ENCODE results near the gene OTX2.

OTX2 gene

GRCh38 chr14:56810147-56810719, at the start of gene OTX2:
TSS of gene OTX2 (minus strand) at chr14:56810479. CDS start at chr14:56805456, 5,023 bp downstream.
- peak within 1 kb of the TSS; percentile 46 for H3K4me3 Mint-ChIP-seq

GRCh38 chr14:56858422-56858821, 48.1 kb upstream of the OTX2 start:
- Mint-ChIP-seq H3K27me3 (ENCODE audit: low read depth) (peaks cover 22% of the 10 kb centered on the region), H3K4me1 (ENCODE audit: low read depth) (no peaks in the 10 kb centered on the region), H3K9me3 (no peaks in the 10 kb centered on the region), H3K4me3 (no peak overlapping the region), H3K36me3 (ENCODE audit: low read depth) (no peaks in the 10 kb centered on the region), H3K27ac (no peak overlapping the region)
- no peak for DNase-seq (ENCODE audit: low spot score)

More at GRCh38 chr14:56810147-56810719, at the start of gene OTX2:
- Mint-ChIP-seq H3K36me3 (ENCODE audit: low read depth) (peaks cover 7% of the 10 kb centered on the region), H3K9me3 (peaks cover 11% of the 10 kb centered on the region), H3K4me1 (ENCODE audit: low read depth) (peaks cover 8% of the 10 kb centered on the region), H3K27me3 (ENCODE audit: low read depth) (peaks cover 83% of the 10 kb centered on the region), H3K27ac (peak within 1 kb of the TSS; percentile 83)
- DNase-seq (ENCODE audit: low spot score), result no peak

- no peak for DNase-seq (ENCODE audit: low spot score)
- Mint-ChIP-seq H3K4me1 (ENCODE audit: low read depth) (no peaks in the 10 kb centered on the region), H3K27ac (no peak overlapping the region), H3K9me3 (no peaks in the 10 kb centered on the region), H3K36me3 (ENCODE audit: low read depth) (no peaks in the 10 kb centered on the region), H3K27me3 (ENCODE audit: low read depth) (peaks cover 22% of the 10 kb centered on the region), H3K4me3 (no peak overlapping the region)
Measured at GRCh38 chr14:56857216-56857615, 46.9 kb upstream of the OTX2 start.

- Mint-ChIP-seq H3K27ac (no peak overlapping the region), H3K9me3 (no peaks in the 10 kb centered on the region), H3K4me3 (no peak overlapping the region), H3K36me3 (ENCODE audit: low read depth) (no peaks in the 10 kb centered on the region), H3K27me3 (ENCODE audit: low read depth) (peaks cover 22% of the 10 kb centered on the region), H3K4me1 (ENCODE audit: low read depth) (no peaks in the 10 kb centered on the region)
- no peak for DNase-seq (ENCODE audit: low spot score)
Measured at GRCh38 chr14:56855891-56856461, 45.7 kb upstream of the OTX2 start.

- Mint-ChIP-seq H3K27me3 (ENCODE audit: low read depth) (peaks cover 22% of the 10 kb centered on the region), H3K9me3 (no peaks in the 10 kb centered on the region)
Measured at GRCh38 chr14:56854325-56854724, 44.0 kb upstream of the OTX2 start.

GRCh38 chr14:56846970-56847930, 37.0 kb upstream of the OTX2 start:
- DNase-seq (ENCODE audit: low spot score), result no peak
- no peaks in the 10 kb centered on the region for H3K9me3 Mint-ChIP-seq
- H3K36me3 Mint-ChIP-seq (ENCODE audit: low read depth), result no peaks in the 10 kb centered on the region
- no peak overlapping the region for H3K4me3 Mint-ChIP-seq
- peaks cover 2% of the 10 kb centered on the region for H3K4me1 Mint-ChIP-seq (ENCODE audit: low read depth)
- no peak overlapping the region for H3K27ac Mint-ChIP-seq
- H3K27me3 Mint-ChIP-seq (ENCODE audit: low read depth), result peaks cover 12% of the 10 kb centered on the region

More at GRCh38 chr14:56854325-56854724, 44.0 kb upstream of the OTX2 start:
- Mint-ChIP-seq H3K4me3 (no peak overlapping the region), H3K36me3 (ENCODE audit: low read depth) (no peaks in the 10 kb centered on the region), H3K27ac (no peak overlapping the region), H3K4me1 (ENCODE audit: low read depth) (no peaks in the 10 kb centered on the region)
- no peak for DNase-seq (ENCODE audit: low spot score)

GRCh38 chr14:56844406-56845002, 34.2 kb upstream of the OTX2 start:
- Mint-ChIP-seq H3K27ac (no peak overlapping the region), H3K4me3 (peak overlapping the region; percentile 34), H3K36me3 (ENCODE audit: low read depth) (no peaks in the 10 kb centered on the region), H3K4me1 (ENCODE audit: low read depth) (peaks cover 2% of the 10 kb centered on the region), H3K9me3 (no peaks in the 10 kb centered on the region), H3K27me3 (ENCODE audit: low read depth) (peaks cover 12% of the 10 kb centered on the region)
- no peak for DNase-seq (ENCODE audit: low spot score)

GRCh38 chr14:56841611-56842010, 31.3 kb upstream of the OTX2 start:
- no peak overlapping the region for H3K27ac Mint-ChIP-seq
- H3K27me3 Mint-ChIP-seq (ENCODE audit: low read depth), result peaks cover 8% of the 10 kb centered on the region
- H3K4me3 Mint-ChIP-seq, result no peak overlapping the region
- H3K4me1 Mint-ChIP-seq (ENCODE audit: low read depth), result peaks cover 2% of the 10 kb centered on the region
- no peaks in the 10 kb centered on the region for H3K36me3 Mint-ChIP-seq (ENCODE audit: low read depth)
- DNase-seq (ENCODE audit: low spot score), result no peak
- no peaks in the 10 kb centered on the region for H3K9me3 Mint-ChIP-seq

GRCh38 chr14:56840221-56840620, 29.9 kb upstream of the OTX2 start:
- Mint-ChIP-seq H3K36me3 (ENCODE audit: low read depth) (no peaks in the 10 kb centered on the region), H3K27me3 (ENCODE audit: low read depth) (peaks cover 8% of the 10 kb centered on the region), H3K4me1 (ENCODE audit: low read depth) (peaks cover 2% of the 10 kb centered on the region), H3K27ac (no peak overlapping the region), H3K4me3 (no peak overlapping the region), H3K9me3 (no peaks in the 10 kb centered on the region)
- DNase-seq (ENCODE audit: low spot score), result no peak

- no peaks in the 10 kb centered on the region for H3K9me3 Mint-ChIP-seq
- no peak overlapping the region for H3K4me3 Mint-ChIP-seq
- no peak for DNase-seq (ENCODE audit: low spot score)
- H3K4me1 Mint-ChIP-seq (ENCODE audit: low read depth), result no peaks in the 10 kb centered on the region
- H3K36me3 Mint-ChIP-seq (ENCODE audit: low read depth), result no peaks in the 10 kb centered on the region
- H3K27me3 Mint-ChIP-seq (ENCODE audit: low read depth), result peaks cover 2% of the 10 kb centered on the region
- H3K27ac Mint-ChIP-seq, result no peak overlapping the region
Measured at GRCh38 chr14:56829151-56829550, 18.9 kb upstream of the OTX2 start.

- no peak for DNase-seq (ENCODE audit: low spot score)
- Mint-ChIP-seq H3K36me3 (ENCODE audit: low read depth) (no peaks in the 10 kb centered on the region), H3K27ac (no peak overlapping the region), H3K9me3 (no peaks in the 10 kb centered on the region), H3K4me1 (ENCODE audit: low read depth) (no peaks in the 10 kb centered on the region), H3K4me3 (no peak overlapping the region), H3K27me3 (ENCODE audit: low read depth) (peaks cover 9% of the 10 kb centered on the region)
Measured at GRCh38 chr14:56826214-56826613, 15.9 kb upstream of the OTX2 start.

GRCh38 chr14:56821805-56822610, 11.7 kb upstream of the OTX2 start:
- Mint-ChIP-seq H3K4me3 (no peak overlapping the region), H3K4me1 (ENCODE audit: low read depth) (no peaks in the 10 kb centered on the region), H3K27ac (no peak overlapping the region), H3K36me3 (ENCODE audit: low read depth) (no peaks in the 10 kb centered on the region), H3K9me3 (no peaks in the 10 kb centered on the region), H3K27me3 (ENCODE audit: low read depth) (peaks cover 42% of the 10 kb centered on the region)
- DNase-seq (ENCODE audit: low spot score), result no peak

GRCh38 chr14:56821177-56821576, 10.9 kb upstream of the OTX2 start:
- Mint-ChIP-seq H3K27me3 (ENCODE audit: low read depth) (peaks cover 48% of the 10 kb centered on the region), H3K27ac (no peak overlapping the region), H3K9me3 (no peaks in the 10 kb centered on the region), H3K4me1 (ENCODE audit: low read depth) (peaks cover 2% of the 10 kb centered on the region), H3K4me3 (no peak overlapping the region), H3K36me3 (ENCODE audit: low read depth) (no peaks in the 10 kb centered on the region)
- DNase-seq (ENCODE audit: low spot score), result no peak

Data from T-helper 2 cell treated with Interferon-gamma antibody and Interleukin-4, amounts not matched to agents 5 μg/mL and 100 μg/mL, for 36 hours (primary cell).